ENCODE measurements around the gene DBN1. TPM values are rescaled to one million over a fixed set of nuclear protein-coding genes. Genes with fewer than 3 reads are reported as not detected.

Gene DBN1
- total and polyA plus RNA-seq, 9 of the 15 experiments (the other 6 are each of a cell fraction or from before 2014, with no cell fraction given): 0.25 to 87.2 (median 27.9) TPM

- TF ChIP-seq REST (IDR thresholded peaks at IDR 0.05; ENCODE audit: borderline replicate concordance) (no peak), REST (CRISPR knock-in tag; IDR thresholded peaks at IDR 0.05; ENCODE audit: low read depth) (no peak), RNF2 (IDR thresholded peaks at IDR 0.05) (no peak), ZNF347 (CRISPR knock-in tag; IDR thresholded peaks at IDR 0.05; ENCODE audit: low read depth) (no peak), POU5F1 (IDR thresholded peaks at IDR 0.05; ENCODE audit: borderline replicate concordance, low read depth, low read length, partially characterized antibody) (no peak), GTF3C2 (IDR thresholded peaks at IDR 0.05; ENCODE audit: borderline replicate concordance, extremely low read depth, insufficient read length) (no peak), NCOA1 (IDR thresholded peaks at IDR 0.05; ENCODE audit: low read depth) (no peak), ZNF830 (CRISPR knock-in tag; IDR thresholded peaks at IDR 0.05) (no peak), ZNF592 (IDR thresholded peaks at IDR 0.05) (no peak), SLC30A9 (CRISPR knock-in tag; IDR thresholded peaks at IDR 0.05) (no peak), MAFK (IDR thresholded peaks at IDR 0.05; ENCODE audit: low read length) (no peak)
These were observed 29.5 kb upstream of the DBN1 start (continued) for GRCh38 chr5:177502886-177503285.

All from K562 (cell line).